Posterior vena cava (tissue), 2 donors: Measurements from ENCODE around the gene PRAMEF13. TPM values are rescaled to one million over a fixed set of nuclear protein-coding genes. Genes with fewer than 3 reads are reported as not detected.
"Not testable (repeated sequence)": the region's sequence is repeated elsewhere in the genome, so short reads cannot be mapped to it uniquely, and the experiment has no call there.

Source experiments
- DNase-seq: peaks from one replicate; pipeline ENCODE4 v3.0.0-alpha.2; 2020; ENCODE audit warnings: low spot score
- intact Hi-C, 2 donors: fragments of 100-400 bp; cut with DNase I; formaldehyde crosslinking; loops; one replicate each; pipeline versions ENCODE4 v1.14.1 to v1.14.2; 2022 to 2023
- long read RNA-seq, 2 donors: library from polyadenylated mRNA; unstranded; transcript quantifications; one replicate each; pipeline ENCODE4 v2.0.0, GENCODE V29; 2020 to 2021
- total RNA-seq, 2 donors: library from RNA; stranded (reverse); fragmentation: NEBNext Ultra II Directional; extraction: Animal tissue kit (Norgen Biotek cat#: 25700); gene quantifications; one replicate each; pipeline ENCODE4 v1.2.1, GENCODE V29; 2021
- donor health status: DM: yes; HTN: yes; CAD: no.
- donor health status: DM: yes; HTN: yes; CAD: no.

Gene PRAMEF13
- not detected for total RNA-seq
- long read RNA-seq, donor 1, result 0 reads
- long read RNA-seq, donor 2, result 0 reads

- intact Hi-C loops, DNase-seq: not testable (repeated sequence)
Measured at GRCh38 chr1:13201309-13201708, at the start of gene PRAMEF13. PRAMEF13 (minus strand) TSS chr1:13201409; CDS start chr1:13199589, 1,820 bp downstream.

- intact Hi-C loops, result not testable (repeated sequence)
- DNase-seq, result peak; percentile 72
Measured at GRCh38 chr1:13247122-13247521, 45.9 kb upstream of the PRAMEF13 start.

- intact Hi-C loops, result not testable (repeated sequence)
- DNase-seq, result peak; percentile 28
Measured at GRCh38 chr1:13246554-13246871, 45.3 kb upstream of the PRAMEF13 start.

GRCh38 chr1:13245841-13246553 lies 44.8 kb upstream of the PRAMEF13 start:
- intact Hi-C loops, result not testable (repeated sequence)

GRCh38 chr1:13243536-13244263 lies 42.5 kb upstream of the PRAMEF13 start:
- intact Hi-C loops, DNase-seq: not testable (repeated sequence)

More at GRCh38 chr1:13245841-13246553, 44.8 kb upstream of the PRAMEF13 start:
- not testable (repeated sequence) for DNase-seq

- intact Hi-C loops, DNase-seq: not testable (repeated sequence)
Measured at GRCh38 chr1:13239633-13240032, 38.4 kb upstream of the PRAMEF13 start.

GRCh38 chr1:13237572-13237971 lies 36.4 kb upstream of the PRAMEF13 start:
- intact Hi-C loops, result not testable (repeated sequence)
- peak; percentile 24 for DNase-seq

GRCh38 chr1:13234057-13234456 lies 32.8 kb upstream of the PRAMEF13 start:
- peak; percentile 10 for DNase-seq
- intact Hi-C loops, result not testable (repeated sequence)

GRCh38 chr1:13232056-13232455 lies 30.8 kb upstream of the PRAMEF13 start:
- peak; percentile 52 for DNase-seq
- intact Hi-C loops, result not testable (repeated sequence)

GRCh38 chr1:13231061-13231750 lies 30.0 kb upstream of the PRAMEF13 start:
- DNase-seq, result peak; percentile 47
- intact Hi-C loops, result not testable (repeated sequence)

GRCh38 chr1:13230601-13231000 lies 29.4 kb upstream of the PRAMEF13 start:
- intact Hi-C loops, result not testable (repeated sequence)
- peak; percentile 56 for DNase-seq

- intact Hi-C loops, result not testable (repeated sequence)
- DNase-seq, result peak; percentile 44
Measured at GRCh38 chr1:13230096-13230495, 28.9 kb upstream of the PRAMEF13 start.

- intact Hi-C loops, result no loop called here
- DNase-seq, result peak; percentile 53
Measured at GRCh38 chr1:13228343-13228781, 27.2 kb upstream of the PRAMEF13 start.

- DNase-seq, result peak; percentile 37
- intact Hi-C loops, result not testable (repeated sequence)
Measured at GRCh38 chr1:13227271-13228055, 26.3 kb upstream of the PRAMEF13 start.

GRCh38 chr1:13225675-13226204 lies 24.5 kb upstream of the PRAMEF13 start, which contains the start of gene PRAMEF18:
PRAMEF18 (minus strand) TSS chr1:13226154; CDS start chr1:13226106, 48 bp downstream.
- DNase-seq, result peak; percentile 51
- intact Hi-C loops, result not testable (repeated sequence)

GRCh38 chr1:13224480-13225060 lies 23.4 kb upstream of the PRAMEF13 start:
- peak; percentile 64 for DNase-seq
- intact Hi-C loops, result no loop called here

- intact Hi-C loops, result not testable (repeated sequence)
Measured at GRCh38 chr1:13222788-13223187, 21.6 kb upstream of the PRAMEF13 start.

GRCh38 chr1:13219203-13219602 lies 18.0 kb upstream of the PRAMEF13 start:
- intact Hi-C loops, DNase-seq: not testable (repeated sequence)

More at GRCh38 chr1:13222788-13223187, 21.6 kb upstream of the PRAMEF13 start:
- DNase-seq, result not testable (repeated sequence)
